Nephron (organoid): ENCODE measurements around the gene ARHGAP19.

ENCODE experiments used
- H3K27ac Mint-ChIP-seq, 3 experiments: 2 replicates each; pipeline ENCODE4 v1.8.0; 2020; ENCODE audit warnings: mixed read lengths in 3 of 3, mild to moderate bottlenecking in 2 of 3, moderate library complexity in 1 of 3
- H3K27me3 Mint-ChIP-seq: 2 replicates; pipeline ENCODE4 v1.8.0; 2021; ENCODE audit warnings: low read depth, mild to moderate bottlenecking, moderate library complexity, mixed read lengths
- H3K36me3 Mint-ChIP-seq: 2 replicates; pipeline ENCODE4 v1.8.0; 2020; ENCODE audit warnings: low read depth, mixed read lengths
- H3K4me1 Mint-ChIP-seq: 2 replicates; pipeline ENCODE4 v1.8.0; 2020; ENCODE audit warnings: mixed read lengths
- H3K4me3 Mint-ChIP-seq, 3 experiments: 2 replicates each; pipeline ENCODE4 v1.8.0; 2020; ENCODE audit warnings: mild to moderate bottlenecking in 3 of 3, mixed read lengths in 3 of 3, moderate library complexity in 2 of 3
- H3K9me3 Mint-ChIP-seq: 2 replicates; pipeline ENCODE4 v1.8.0; 2020; ENCODE audit warnings: mixed read lengths
- CTCF ChIP-seq, 3 experiments: fragments of 200-600 bp; sonication (generic); IDR thresholded peaks; one replicate each; pipeline ENCODE4 v1.5.0; 2021; ENCODE audit warnings: antibody characterized with exemption in 3 of 3; ENCODE audit not compliant: unreplicated experiment in 3 of 3

The ARHGAP19 gene

GRCh38 chr10:97197030-97197500 lies 95.4 kb downstream of the ARHGAP19 start:
- peak overlapping the region; percentile 55 to 75 (median 69) for H3K4me3 Mint-ChIP-seq
- no peak overlapping the region for H3K27ac Mint-ChIP-seq
- H3K4me1 Mint-ChIP-seq = no peaks in the 10 kb centered on the region
- TF ChIP-seq CTCF (IDR thresholded peaks at IDR 0.05; ENCODE audit: unreplicated experiment in 3 of 3) = no peak
- H3K27me3 Mint-ChIP-seq = peaks cover 55% of the 10 kb centered on the region
- no peaks in the 10 kb centered on the region for H3K9me3 Mint-ChIP-seq
- no peaks in the 10 kb centered on the region for H3K36me3 Mint-ChIP-seq

GRCh38 chr10:97196223-97197029 lies 96.0 kb downstream of the ARHGAP19 start:
- H3K9me3 Mint-ChIP-seq = no peaks in the 10 kb centered on the region
- H3K27me3 Mint-ChIP-seq = peaks cover 56% of the 10 kb centered on the region
- TF ChIP-seq CTCF (IDR thresholded peaks at IDR 0.05; ENCODE audit: unreplicated experiment in 3 of 3) = peak; percentile 65 to 68 (median 66)
- H3K36me3 Mint-ChIP-seq = no peaks in the 10 kb centered on the region
- peak overlapping the region; percentile 73 to 79 (median 74) for H3K4me3 Mint-ChIP-seq
- no peak overlapping the region for H3K27ac Mint-ChIP-seq
- H3K4me1 Mint-ChIP-seq = no peaks in the 10 kb centered on the region

GRCh38 chr10:97195706-97196222 lies 96.7 kb downstream of the ARHGAP19 start:
- Mint-ChIP-seq H3K9me3 (no peaks in the 10 kb centered on the region), H3K27ac (no peak overlapping the region), H3K27me3 (peaks cover 58% of the 10 kb centered on the region), H3K4me1 (no peaks in the 10 kb centered on the region), H3K36me3 (no peaks in the 10 kb centered on the region), H3K4me3 (peak overlapping the region; percentile 78 to 80 (median 79))
- no peak for TF ChIP-seq CTCF (IDR thresholded peaks at IDR 0.05; ENCODE audit: unreplicated experiment in 3 of 3)

- Mint-ChIP-seq H3K4me3 (no peak overlapping the region), H3K4me1 (no peaks in the 10 kb centered on the region), H3K9me3 (no peaks in the 10 kb centered on the region), H3K27ac (no peak overlapping the region), H3K36me3 (no peaks in the 10 kb centered on the region), H3K27me3 (peaks cover 56% of the 10 kb centered on the region)
- TF ChIP-seq CTCF (IDR thresholded peaks at IDR 0.05; ENCODE audit: unreplicated experiment in 3 of 3) = no peak
These were observed 99.4 kb downstream of the ARHGAP19 start for GRCh38 chr10:97192952-97193435.

GRCh38 chr10:97190450-97190849 lies 102.0 kb downstream of the ARHGAP19 start:
- no peak overlapping the region for H3K27ac Mint-ChIP-seq
- no peaks in the 10 kb centered on the region for H3K36me3 Mint-ChIP-seq
- no peak for TF ChIP-seq CTCF (IDR thresholded peaks at IDR 0.05; ENCODE audit: unreplicated experiment in 3 of 3)
- H3K4me1 Mint-ChIP-seq = no peaks in the 10 kb centered on the region
- peaks cover 57% of the 10 kb centered on the region for H3K27me3 Mint-ChIP-seq
- H3K4me3 Mint-ChIP-seq = no peak overlapping the region
- H3K9me3 Mint-ChIP-seq = no peaks in the 10 kb centered on the region
